ENCODE data around the gene PHF3. TPM values are rescaled to one million over a fixed set of nuclear protein-coding genes. Genes with fewer than 3 reads are reported as not detected.

The PHF3 gene
- total RNA-seq, 1 experiment from 2014 or later = 56.4 TPM

- Mint-ChIP-seq H3K4me3 (no peak overlapping the region), H3K36me3 (peaks cover 43% of the 10 kb centered on the region), H3K27me3 (ENCODE audit: low read depth) (no peaks in the 10 kb centered on the region), H3K27ac (no peak overlapping the region), H3K9me3 (peaks cover 6% of the 10 kb centered on the region; the same call in 1 of the 2 replicates), H3K4me1 (peaks cover 10% of the 10 kb centered on the region)
- POLR2A ChIA-PET = no interaction called here
- TF ChIP-seq TP53 (CRISPR knock-in tag; IDR thresholded peaks at IDR 0.05) = no peak
- TF ChIP-seq, protein P1, sequence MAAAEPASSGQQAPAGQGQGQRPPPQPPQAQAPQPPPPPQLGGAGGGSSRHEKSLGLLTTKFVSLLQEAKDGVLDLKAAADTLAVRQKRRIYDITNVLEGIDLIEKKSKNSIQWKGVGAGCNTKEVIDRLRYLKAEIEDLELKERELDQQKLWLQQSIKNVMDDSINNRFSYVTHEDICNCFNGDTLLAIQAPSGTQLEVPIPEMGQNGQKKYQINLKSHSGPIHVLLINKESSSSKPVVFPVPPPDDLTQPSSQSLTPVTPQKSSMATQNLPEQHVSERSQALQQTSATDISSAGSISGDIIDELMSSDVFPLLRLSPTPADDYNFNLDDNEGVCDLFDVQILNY (CRISPR knock-in tag; IDR thresholded peaks at IDR 0.05) = no peak
- no peak for TF ChIP-seq SP1 (CRISPR knock-in tag; conservative IDR thresholded peaks at IDR 0.05)
- TF ChIP-seq, protein P2, sequence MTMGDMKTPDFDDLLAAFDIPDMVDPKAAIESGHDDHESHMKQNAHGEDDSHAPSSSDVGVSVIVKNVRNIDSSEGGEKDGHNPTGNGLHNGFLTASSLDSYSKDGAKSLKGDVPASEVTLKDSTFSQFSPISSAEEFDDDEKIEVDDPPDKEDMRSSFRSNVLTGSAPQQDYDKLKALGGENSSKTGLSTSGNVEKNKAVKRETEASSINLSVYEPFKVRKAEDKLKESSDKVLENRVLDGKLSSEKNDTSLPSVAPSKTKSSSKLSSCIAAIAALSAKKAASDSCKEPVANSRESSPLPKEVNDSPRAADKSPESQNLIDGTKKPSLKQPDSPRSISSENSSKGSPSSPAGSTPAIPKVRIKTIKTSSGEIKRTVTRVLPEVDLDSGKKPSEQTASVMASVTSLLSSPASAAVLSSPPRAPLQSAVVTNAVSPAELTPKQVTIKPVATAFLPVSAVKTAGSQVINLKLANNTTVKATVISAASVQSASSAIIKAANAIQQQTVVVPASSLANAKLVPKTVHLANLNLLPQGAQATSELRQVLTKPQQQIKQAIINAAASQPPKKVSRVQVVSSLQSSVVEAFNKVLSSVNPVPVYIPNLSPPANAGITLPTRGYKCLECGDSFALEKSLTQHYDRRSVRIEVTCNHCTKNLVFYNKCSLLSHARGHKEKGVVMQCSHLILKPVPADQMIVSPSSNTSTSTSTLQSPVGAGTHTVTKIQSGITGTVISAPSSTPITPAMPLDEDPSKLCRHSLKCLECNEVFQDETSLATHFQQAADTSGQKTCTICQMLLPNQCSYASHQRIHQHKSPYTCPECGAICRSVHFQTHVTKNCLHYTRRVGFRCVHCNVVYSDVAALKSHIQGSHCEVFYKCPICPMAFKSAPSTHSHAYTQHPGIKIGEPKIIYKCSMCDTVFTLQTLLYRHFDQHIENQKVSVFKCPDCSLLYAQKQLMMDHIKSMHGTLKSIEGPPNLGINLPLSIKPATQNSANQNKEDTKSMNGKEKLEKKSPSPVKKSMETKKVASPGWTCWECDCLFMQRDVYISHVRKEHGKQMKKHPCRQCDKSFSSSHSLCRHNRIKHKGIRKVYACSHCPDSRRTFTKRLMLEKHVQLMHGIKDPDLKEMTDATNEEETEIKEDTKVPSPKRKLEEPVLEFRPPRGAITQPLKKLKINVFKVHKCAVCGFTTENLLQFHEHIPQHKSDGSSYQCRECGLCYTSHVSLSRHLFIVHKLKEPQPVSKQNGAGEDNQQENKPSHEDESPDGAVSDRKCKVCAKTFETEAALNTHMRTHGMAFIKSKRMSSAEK (CRISPR knock-in tag; IDR thresholded peaks at IDR 0.05; ENCODE audit: borderline replicate concordance) = no peak
- TF ChIP-seq ZBTB21 (CRISPR knock-in tag; IDR thresholded peaks at IDR 0.05; ENCODE audit: borderline replicate concordance) = no peak
- no peak for TF ChIP-seq ELF4 (CRISPR knock-in tag; IDR thresholded peaks at IDR 0.05; ENCODE audit: low read depth)
- no peak for TF ChIP-seq NR3C1 (CRISPR knock-in tag; conservative IDR thresholded peaks at IDR 0.05; ENCODE audit: low read depth)
- TF ChIP-seq MLX (CRISPR knock-in tag; IDR thresholded peaks at IDR 0.05) = no peak
- TF ChIP-seq ATF3 (CRISPR knock-in tag; conservative IDR thresholded peaks at IDR 0.05) = no peak
- no peak for DNase-seq (ENCODE audit: low spot score)
- CTCF ChIA-PET = no interaction called here
- no peak for ATAC-seq
These were observed 47.5 kb downstream of the PHF3 start for GRCh38 chr6:63683071-63683603.

- no peak for TF ChIP-seq FOXJ3 (CRISPR knock-in tag; IDR thresholded peaks at IDR 0.05; ENCODE audit: borderline replicate concordance)
- TF ChIP-seq RELA (CRISPR knock-in tag; IDR thresholded peaks at IDR 0.05; ENCODE audit: borderline replicate concordance) = no peak
- no peak for TF ChIP-seq ZNF425 (CRISPR knock-in tag; conservative IDR thresholded peaks at IDR 0.05)
- TF ChIP-seq NFE2L1 (CRISPR knock-in tag; IDR thresholded peaks at IDR 0.05) = no peak
- no peak for TF ChIP-seq ZNF512 (CRISPR knock-in tag; IDR thresholded peaks at IDR 0.05; ENCODE audit: borderline replicate concordance)
- TF ChIP-seq NR1H2 (CRISPR knock-in tag; IDR thresholded peaks at IDR 0.05) = no peak
- TF ChIP-seq ZSCAN18 (CRISPR knock-in tag; IDR thresholded peaks at IDR 0.05) = no peak
- TF ChIP-seq NR3C1 (CRISPR knock-in tag; conservative IDR thresholded peaks at IDR 0.05; ENCODE audit: low read depth) = no peak
- no peak for TF ChIP-seq MXD4 (CRISPR knock-in tag; IDR thresholded peaks at IDR 0.05; ENCODE audit: borderline replicate concordance)
- TF ChIP-seq NR2C2 (CRISPR knock-in tag; IDR thresholded peaks at IDR 0.05) = no peak
- no peak for TF ChIP-seq TEAD4 (CRISPR knock-in tag; IDR thresholded peaks at IDR 0.05)
- Mint-ChIP-seq H3K27me3 (ENCODE audit: low read depth) (no peaks in the 10 kb centered on the region), H3K4me1 (peaks cover 8% of the 10 kb centered on the region), H3K9me3 (peaks cover 6% of the 10 kb centered on the region; the same call in 1 of the 2 replicates), H3K27ac (peak overlapping the region; percentile 13; the same call in 1 of the 2 replicates), H3K36me3 (peaks cover 41% of the 10 kb centered on the region), H3K4me3 (no peak overlapping the region)
- ATAC-seq (no peak), DNase-seq (ENCODE audit: low spot score) (no peak)
- ChIA-PET CTCF (interaction anchor here (1.2 kb wide), 1 partner anchor 87 kb away, joined by 3 read pairs; no protein-coding TSS in a partner anchor), POLR2A (no interaction called here)
These were observed 50.1 kb downstream of the PHF3 start for GRCh38 chr6:63685446-63686379.
